C4-2B (cell line): ENCODE measurements around the gene PMPCA.

Experiments
- H3K27ac ChIP-seq: fragments of 450-650 bp; 2 replicates; pipeline ENCODE4 v1.5.1; 2017
- CTCF ChIP-seq: fragments of 450-650 bp; conservative IDR thresholded peaks from 2 replicates; pipeline ENCODE4 v1.5.1; 2017; ENCODE audit warnings: mild to moderate bottlenecking
- ZFX ChIP-seq: fragments of 450-650 bp; IDR thresholded peaks from 2 replicates; pipeline ENCODE4 v1.6.1; 2017

The PMPCA gene

GRCh38 chr9:136466155-136466541, 55.7 kb downstream of the PMPCA start:
- no peak for TF ChIP-seq CTCF
- TF ChIP-seq ZFX, result no peak

GRCh38 chr9:136467766-136468165, 57.3 kb downstream of the PMPCA start:
- no peak overlapping the region for H3K27ac ChIP-seq
- TF ChIP-seq ZFX (no peak), CTCF (no peak)

More at GRCh38 chr9:136466155-136466541, 55.7 kb downstream of the PMPCA start:
- H3K27ac ChIP-seq, result no peak overlapping the region

GRCh38 chr9:136470356-136470755, 59.9 kb downstream of the PMPCA start:
- H3K27ac ChIP-seq, result no peak overlapping the region
- TF ChIP-seq ZFX (no peak), CTCF (no peak)

GRCh38 chr9:136470792-136471469, 60.5 kb downstream of the PMPCA start:
- no peak overlapping the region for H3K27ac ChIP-seq
- TF ChIP-seq ZFX (no peak), CTCF (no peak)

- H3K27ac ChIP-seq, result no peak overlapping the region
- TF ChIP-seq ZFX, result no peak
- no peak for TF ChIP-seq CTCF
Observed at GRCh38 chr9:136471802-136472487, 61.5 kb downstream of the PMPCA start.

GRCh38 chr9:136472640-136473353, 62.3 kb downstream of the PMPCA start:
- H3K27ac ChIP-seq, result no peak overlapping the region
- TF ChIP-seq CTCF, result no peak
- TF ChIP-seq ZFX, result no peak

GRCh38 chr9:136473354-136473721, 62.9 kb downstream of the PMPCA start:
- TF ChIP-seq CTCF, result no peak
- TF ChIP-seq ZFX, result no peak

More at GRCh38 chr9:136473354-136473721, 62.9 kb downstream of the PMPCA start:
- H3K27ac ChIP-seq, result no peak overlapping the region
